ENCODE data around the gene EXOSC7. TPM values are rescaled to one million over a fixed set of nuclear protein-coding genes. Genes with fewer than 3 reads are reported as not detected.

EXOSC7 gene
- total RNA-seq, 1 donor from 2014 or later: 67.8 TPM

DNA sequence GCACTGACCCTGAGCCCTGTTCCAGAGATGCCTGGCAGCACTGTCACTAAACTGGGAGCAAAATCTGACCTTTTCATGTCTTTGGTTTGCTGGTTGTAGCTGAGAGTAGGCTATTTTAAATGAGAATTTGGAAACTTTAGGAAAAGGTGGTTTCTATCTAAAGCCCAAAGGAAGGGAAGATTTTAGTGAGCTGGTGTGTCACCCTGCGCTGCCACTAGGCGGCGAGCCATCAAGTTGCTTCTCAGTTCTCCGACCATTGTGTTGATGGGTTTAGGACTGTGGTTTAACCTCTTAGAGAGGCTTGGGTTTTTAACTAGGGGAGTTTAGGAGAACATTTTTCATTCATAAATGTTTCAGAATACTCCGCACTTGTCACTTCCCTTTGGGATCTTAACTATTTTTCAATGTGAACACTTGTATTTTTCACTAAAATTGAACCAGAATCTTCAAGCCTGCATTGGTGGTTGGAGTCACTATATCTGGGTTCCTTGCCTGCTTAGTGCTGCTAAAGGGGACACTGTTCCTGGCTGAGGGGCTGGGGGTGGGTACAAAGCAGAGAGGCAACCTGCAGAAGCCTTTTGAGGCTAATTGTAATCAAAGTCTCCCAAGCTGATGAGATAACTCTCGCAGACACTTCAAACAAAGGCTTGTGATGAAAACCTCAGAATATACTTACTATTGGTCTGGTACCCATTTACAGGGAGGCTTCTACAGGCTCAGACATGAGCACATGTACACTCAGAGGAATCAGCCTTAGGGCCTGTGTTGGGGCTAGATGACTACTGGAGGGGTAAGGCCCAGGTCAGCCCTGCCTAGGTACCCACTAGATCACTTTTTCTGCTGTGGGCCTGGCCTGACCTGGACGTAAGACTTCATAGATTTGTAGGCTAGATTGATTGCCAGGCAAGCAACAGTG, 16.8 kb downstream of the EXOSC7 start:
- DNase-seq (ENCODE audit: low read depth, low spot score): no peak

DNA sequence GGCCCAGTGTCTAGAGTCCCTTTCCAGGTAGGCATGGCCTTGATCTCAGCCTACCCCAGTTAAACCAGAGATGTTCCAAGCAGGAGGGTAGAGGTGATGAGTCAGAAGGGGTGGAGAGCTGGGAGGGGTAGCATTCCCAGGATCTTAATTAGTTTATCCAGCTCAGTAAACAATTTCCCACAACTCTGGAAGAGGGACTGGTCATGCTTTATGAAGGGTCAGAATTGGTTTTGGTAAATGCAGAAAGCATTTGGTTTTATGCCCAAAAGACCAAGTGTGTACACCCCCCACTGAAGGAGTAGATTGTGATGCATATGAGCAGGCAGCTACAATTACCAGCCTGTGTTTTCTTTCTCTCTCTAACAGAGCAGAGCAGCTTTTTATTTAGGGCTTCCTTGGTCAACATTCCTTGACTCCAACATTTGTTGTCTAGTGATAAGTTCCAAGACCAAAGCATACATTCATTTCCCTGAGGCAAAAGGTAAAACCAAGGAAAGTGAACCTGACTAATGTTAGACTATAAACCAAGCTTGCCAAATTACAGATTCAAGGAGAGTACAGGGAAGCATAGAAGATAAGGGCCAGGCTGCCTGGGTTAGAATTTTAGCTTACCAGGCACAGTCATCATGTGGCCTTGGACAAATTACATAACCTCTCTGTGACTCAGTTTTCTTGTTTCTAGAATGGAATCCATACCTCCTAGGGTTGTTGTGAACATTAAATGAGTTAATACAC, 17.6 kb downstream of the EXOSC7 start:
- no peak for DNase-seq (ENCODE audit: low read depth, low spot score)

DNA sequence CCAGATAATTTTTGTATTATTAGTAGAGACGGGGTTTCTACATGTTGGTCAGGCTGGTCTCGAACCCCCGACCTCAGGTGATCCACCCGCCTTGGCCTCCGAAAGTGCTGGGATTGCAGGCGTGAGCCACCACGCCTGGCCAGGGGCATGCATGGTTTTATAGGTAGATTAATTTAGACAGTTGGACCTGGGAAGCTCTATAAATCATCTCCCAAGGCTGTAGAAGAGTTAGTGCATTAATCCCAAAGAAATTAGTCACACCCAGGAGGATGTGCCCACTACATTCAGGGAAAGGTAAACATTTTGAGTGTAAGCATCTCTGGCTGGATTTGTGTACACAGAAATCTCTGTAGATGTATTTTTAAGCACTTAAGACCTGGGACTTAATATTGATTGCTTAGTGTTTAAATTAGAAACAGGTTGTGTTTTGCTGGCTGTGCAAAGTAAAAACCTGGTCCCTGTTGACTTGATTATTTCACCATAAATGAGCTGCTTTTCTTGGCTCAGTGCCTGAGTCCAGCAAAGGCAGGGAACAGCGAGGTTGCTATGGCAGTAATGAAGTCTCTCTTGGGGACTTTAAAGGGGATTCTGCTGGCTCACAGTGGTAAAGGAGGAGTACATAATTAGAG, 19.2 kb downstream of the EXOSC7 start:
- no peak for DNase-seq (ENCODE audit: low read depth, low spot score)

DNA sequence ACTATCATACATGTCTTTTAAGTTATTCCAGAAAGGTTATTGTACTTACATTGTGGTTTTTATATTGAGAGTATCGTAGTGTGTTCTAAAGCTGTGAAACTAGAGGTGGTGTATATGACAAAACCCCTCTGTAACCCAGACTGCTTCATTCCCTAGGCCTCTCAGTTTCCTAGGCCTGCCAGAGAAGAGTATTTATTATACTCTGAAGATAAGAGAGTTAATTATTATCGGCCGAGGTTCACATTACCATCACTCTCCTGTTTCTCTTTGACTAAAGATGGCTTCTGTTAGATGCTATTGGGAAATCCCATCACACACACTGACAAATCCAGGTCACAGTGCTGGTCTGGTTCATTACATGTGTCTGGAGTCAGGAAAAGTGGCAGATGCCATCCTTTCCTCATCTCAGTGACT, 20.5 kb downstream of the EXOSC7 start:
- no peak for DNase-seq (ENCODE audit: low read depth, low spot score)

DNA sequence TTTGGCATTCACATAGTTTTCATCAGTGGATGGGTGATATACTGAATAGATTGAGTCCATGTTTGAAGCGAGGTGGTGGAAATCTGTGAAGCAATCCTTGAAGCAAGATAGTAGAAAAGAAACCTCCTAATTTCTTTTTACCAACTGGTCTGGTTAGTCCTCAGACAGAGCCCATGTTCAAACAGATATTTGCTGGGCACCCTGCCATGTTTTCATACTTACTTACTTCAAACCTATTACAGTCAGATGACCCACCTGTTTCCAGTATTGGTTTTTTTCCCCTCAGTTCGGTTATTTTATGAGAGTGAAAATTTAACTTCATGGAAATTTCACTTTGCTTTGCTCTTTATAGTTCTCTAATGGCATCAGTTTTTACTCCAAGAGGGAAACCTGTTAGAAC, 23.7 kb downstream of the EXOSC7 start:
- no peak for DNase-seq (ENCODE audit: low read depth, low spot score)

DNA sequence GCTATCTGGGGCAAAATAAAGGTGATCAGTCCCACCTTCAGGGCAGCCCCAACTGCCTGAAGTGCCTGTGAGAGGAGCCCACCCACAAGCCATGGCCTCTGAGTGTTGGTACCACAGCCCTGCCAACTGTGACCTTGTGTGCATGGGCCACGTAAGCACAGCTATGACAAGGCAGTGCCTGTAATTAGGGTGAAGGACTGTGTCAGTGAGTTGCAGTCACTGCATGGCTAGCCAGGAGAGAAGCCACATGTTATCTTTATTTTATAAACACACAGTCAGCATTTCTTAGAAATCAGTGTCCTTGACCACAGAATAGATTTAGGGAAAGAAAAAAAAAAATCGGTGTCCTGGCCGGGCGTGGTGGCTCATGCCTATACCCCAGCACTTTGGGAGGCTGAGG, 24.8 kb downstream of the EXOSC7 start:
- no peak for DNase-seq (ENCODE audit: low read depth, low spot score)

DNA sequence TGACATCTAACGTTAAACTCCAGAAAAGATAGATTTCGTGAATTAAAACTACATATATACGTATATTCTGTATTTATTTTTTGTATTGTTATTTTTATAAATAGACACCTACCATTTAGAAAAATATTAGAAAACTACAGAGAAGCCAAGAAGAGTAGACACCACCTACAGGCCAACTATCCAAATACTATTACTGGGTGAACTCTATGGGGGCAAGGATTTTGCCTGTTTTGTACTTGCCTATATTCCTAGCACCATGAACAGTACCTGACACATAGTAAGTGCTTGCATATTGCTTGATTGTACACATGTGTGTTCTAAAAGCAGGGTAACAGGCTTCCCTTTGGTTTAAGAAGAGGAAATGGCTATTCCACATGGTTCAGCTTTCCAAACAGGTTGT, 25.7 kb downstream of the EXOSC7 start:
- no peak for DNase-seq (ENCODE audit: low read depth, low spot score)

DNA sequence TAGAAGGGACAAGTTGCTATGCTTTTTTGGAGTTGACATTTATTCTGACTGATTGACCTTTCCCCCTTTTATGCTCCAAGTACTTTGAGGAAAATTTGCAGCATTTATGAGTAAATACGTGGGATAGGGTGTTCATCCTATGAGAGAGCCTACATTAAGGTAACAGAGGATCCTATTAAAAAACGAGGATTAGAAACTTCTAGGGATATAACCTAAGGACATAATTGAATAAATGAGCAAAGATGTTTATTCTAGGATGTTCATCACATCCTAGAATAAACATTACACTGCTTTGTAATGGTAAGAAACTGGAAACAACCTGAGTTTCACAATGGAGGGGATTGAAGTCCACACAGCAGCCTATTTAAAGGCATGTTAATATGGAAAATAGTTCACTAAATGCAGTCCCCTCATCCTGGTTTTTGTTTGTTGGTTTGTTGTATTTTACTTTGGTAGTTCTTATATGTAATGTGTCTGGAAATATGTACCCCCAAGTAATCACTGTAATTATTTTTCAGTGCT, 26.2 kb downstream of the EXOSC7 start:
- no peak for DNase-seq (ENCODE audit: low read depth, low spot score)

DNA sequence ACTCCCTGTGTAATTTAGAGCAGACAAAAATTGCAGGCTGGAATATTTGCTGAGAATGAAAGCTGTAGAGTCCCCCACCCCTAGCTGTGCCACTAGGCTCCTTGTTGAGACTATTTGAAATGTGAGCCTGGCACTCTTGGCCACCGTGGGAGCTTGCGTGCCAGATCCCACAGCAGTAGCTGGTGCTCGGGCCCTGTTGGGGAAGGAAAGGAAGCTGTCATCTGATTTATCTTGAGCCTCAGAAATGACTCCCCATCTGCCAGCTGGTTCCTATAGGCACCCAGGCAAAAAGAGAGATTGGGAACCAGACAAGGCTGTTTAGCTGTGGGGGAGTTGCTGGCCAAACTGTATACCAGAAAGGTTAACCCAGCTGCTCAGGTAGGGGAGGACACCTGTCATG, 26.7 kb downstream of the EXOSC7 start:
- DNase-seq (ENCODE audit: low read depth, low spot score): no peak

DNA sequence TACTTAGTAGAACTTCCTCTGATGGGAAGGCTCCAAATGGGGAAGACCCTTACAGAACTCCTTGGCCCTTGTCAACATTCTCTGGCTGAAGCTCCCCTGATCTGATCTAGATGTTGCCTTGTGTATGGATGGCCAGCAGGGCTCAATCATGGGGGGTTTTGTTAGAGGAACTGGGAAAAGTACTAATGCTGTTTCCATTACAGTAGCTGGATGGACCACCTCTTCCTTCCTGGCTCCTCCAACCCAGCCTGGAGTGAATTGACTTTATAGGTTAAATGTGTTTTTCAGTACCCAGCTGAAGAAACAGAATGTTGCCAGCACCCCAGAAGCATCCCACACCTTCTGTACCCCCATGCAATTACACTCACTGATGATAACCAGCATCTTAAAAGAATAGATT, 27.4 kb downstream of the EXOSC7 start:
- DNase-seq (ENCODE audit: low read depth, low spot score): no peak

DNA sequence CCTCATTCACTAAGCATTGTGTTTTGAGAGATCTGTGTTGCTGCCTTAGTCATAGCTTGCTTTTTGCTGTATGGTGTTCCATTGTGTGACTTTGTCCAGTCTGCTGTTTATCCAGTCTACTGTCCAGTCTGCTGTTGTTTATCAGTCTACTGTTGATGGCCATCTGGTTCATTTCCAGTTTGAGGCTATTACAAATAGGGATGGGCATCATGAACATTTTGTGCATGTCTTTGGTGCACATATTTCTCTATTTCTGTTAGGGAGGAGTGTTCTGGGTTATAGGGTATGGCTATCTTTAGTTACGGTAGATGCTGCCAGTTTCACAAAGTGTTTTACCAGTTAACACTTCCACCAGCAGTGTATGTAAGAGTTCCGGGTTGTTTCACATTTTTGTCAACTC, 27.8 kb downstream of the EXOSC7 start:
- DNase-seq (ENCODE audit: low read depth, low spot score): no peak

DNA sequence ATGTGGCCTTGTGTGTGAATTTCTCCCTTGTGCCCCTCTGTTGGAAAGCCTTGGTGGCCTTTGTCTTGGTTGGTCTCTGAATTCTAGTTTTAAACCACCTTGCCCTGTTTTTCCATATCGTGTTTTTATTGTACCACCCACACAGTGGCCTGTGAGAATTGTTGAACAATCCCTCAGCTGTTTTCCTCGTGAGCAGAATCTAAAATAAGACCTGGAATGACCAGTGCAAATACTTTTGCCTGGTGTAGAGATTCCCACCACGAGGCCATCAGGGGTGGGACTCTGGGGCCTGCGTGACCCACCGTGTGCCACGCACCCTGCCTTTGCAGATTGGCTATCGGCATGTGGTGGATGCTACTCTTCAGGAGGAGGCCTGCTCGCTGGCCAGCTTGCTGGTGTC, 31.0 kb downstream of the EXOSC7 start:
- DNase-seq (ENCODE audit: low read depth, low spot score): no peak

DNA sequence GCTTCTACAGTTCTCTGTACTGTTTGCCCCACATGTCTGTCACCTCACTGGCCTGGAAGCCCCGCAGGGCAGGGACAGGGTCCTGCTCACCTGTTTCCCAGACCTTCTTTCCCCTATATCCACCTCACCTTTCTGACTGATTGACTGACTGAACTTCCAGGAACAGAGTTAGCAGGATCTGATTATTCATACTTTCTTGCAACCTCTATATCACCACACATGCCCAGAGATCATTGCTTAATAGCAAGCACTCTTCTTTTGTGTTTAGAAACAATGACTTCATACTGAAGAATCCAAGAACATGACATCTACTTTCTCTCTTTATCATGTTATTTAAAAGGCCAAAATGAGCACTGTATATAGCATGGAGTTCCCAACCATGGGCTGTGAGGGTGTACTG, 32.1 kb downstream of the EXOSC7 start:
- no peak for DNase-seq (ENCODE audit: low read depth, low spot score)

DNA sequence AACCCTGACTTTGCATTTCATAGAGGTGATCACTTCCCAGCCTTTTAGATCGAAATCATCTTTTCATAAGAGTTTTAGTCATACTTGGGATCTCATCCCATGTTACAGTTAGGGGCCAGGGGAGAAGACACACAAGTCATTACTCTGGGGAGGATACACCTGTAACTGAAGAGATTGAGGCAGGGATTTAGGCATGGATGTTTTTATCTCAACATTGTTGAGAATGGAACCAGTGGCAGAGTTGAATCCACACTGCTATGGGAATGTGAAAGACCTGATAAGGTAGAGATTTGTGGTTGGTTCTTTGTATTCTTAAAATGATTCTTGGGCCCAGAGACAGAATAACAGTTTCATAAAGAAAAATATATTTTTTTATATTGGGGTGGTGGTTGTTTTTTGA, 33.8 kb downstream of the EXOSC7 start:
- DNase-seq (ENCODE audit: low read depth, low spot score): no peak

DNA sequence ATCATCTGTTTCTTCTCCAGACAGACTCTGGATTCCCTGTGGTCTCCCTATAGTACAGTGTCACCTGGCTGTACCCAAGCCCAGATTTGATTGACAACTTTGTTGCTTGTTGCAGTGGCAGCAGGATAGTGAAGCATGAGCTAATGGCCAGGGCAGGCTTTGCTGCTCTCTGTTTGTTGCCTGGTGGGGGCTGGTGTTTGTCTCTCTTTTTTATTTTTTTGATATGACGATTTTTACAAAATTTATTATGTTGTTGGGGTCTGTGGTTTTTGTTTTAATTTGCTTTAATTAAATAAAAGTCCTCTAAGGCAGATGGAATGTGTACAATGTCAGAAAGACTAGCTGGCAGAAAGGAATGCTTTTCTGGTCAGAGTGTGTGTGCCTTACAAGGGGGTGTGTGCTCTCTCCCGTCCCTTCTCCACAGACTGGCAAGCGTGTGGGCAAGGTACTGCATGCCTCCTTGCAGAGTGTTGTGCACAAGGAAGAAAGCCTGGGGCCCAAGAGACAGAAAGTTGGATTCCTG, 34.8 kb downstream of the EXOSC7 start:
- no peak for DNase-seq (ENCODE audit: low read depth, low spot score)

DNA sequence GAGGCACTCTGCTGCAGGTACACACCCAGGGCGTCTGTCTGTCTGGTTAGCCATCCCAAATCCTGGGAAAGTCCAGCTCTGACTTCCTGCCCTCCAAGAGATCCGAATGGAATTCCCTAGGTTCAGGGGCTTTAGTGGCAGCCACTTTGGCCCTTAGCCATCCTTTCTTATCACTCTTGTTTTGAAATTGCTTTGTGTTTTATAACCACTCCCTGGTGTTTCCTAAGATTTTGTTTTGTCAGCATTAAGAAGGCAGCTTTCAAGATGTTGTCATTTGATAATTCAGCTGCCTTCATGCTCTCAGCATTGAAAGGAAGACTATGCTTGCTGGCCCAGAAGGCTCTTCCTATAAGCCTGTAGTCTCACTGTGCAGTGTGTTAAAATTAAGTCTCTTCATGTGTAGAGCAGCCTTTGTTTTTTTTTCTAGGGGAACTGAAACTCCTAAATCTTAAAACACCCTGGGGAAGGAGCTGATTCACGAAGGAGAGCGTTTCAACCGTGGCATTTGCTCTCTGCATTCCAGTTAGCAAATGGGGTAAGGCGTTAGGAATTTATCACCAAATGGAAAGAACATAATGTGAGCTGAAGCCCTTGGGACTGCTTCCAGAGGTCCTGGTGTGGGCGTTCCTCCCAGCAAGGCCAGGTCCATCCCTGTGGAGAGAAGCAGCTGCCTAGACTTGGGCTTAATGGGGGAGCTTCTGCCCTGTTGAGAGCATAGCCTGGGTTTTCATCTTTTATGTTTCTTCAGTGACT, 35.9 kb downstream of the EXOSC7 start:
- peak; percentile 82 for DNase-seq (ENCODE audit: low read depth, low spot score)

DNA sequence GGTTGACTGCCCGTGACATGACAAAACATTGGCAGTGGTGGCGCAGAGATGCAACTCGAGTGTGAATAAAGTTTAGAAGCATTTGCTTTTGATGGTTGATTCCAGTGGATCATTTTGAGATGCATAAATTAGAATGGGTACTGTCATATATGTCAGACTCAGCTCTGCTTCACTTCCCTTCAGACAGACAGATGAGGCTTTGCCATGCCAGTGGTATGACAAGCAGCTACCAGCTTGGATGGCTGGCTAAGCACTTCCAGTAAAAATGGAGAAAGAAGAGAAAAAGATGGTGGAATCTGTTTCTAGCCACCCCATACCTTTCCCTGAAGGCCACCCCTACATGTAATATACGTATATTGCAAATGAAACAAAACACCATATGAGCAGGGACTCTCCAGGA, 36.5 kb downstream of the EXOSC7 start:
- no peak for DNase-seq (ENCODE audit: low read depth, low spot score)

DNA sequence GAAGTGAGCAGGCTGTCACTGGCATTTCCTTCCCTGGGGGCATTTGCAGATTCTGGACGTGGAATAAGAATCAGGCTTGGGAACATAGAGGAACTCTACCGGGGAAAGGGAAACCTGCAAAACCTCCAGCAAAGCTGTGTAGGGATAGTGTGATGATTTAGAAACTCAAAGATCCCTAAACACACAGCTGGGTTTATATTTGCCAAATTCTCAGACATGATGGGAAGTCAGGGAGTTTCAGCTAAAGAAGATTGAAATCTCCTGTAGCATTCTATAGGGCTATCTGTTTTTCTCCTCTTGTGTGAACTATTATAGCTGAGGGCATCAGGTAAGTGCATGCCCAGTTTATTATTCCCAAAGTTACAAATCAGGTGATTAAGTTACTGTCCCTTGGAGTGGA, 40.9 kb downstream of the EXOSC7 start:
- DNase-seq (ENCODE audit: low read depth, low spot score): no peak

DNA sequence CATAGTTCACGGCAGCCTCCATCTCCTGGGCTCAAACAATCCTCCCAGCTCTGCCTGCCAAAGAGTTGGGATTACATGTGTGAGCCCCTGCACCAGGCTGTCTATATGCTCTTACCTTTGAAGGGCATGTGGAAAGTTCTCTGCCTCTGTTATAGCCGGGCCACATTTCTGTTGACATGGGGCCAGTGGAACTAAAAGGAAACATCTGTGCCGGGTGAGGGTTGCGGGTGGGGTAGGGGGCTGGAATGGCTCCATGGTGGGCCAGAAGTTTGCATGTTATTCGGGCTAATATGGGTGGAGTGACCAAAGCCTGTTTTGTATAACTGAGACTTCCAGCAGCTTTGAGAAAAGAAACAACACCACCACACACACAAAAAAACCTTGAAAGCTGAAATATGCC, 41.8 kb downstream of the EXOSC7 start:
- no peak for DNase-seq (ENCODE audit: low read depth, low spot score)

DNA sequence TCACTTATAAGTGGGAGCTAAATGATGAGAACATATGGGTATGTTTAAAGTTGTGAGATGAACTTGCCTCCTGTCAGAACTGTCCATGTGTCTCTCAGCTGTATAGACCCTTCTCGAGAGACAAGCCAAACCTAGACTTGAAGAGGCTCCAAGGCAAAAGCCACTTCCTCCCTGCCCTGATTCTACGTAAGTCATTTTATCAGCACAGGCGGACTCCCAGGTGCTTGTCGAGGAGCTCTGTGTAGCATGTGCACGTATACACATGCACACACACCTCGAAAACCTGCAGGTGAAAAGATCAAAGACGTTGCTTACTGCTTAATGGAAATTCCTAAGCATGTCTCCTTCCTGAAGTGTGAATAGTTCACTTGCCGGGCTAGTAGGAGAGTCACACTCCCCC, 44.5 kb downstream of the EXOSC7 start:
- DNase-seq (ENCODE audit: low read depth, low spot score): no peak

Data from pulmonary artery endothelial cell (primary cell).